Ovary (tissue), 3 donors: ENCODE results near the gene RFC2.

Source experiments
- EP300 ChIP-seq: sonication (generic); formaldehyde crosslinking; IDR thresholded peaks from one replicate; pipeline ENCODE4 v1.6.1; 2017; ENCODE audit warnings: antibody characterized with exemption
- POLR2A ChIP-seq: fragments of 450-650 bp; IDR thresholded peaks from one replicate; pipeline ENCODE4 v1.6.1; 2017; ENCODE audit warnings: antibody characterized with exemption, mild to moderate bottlenecking, moderate library complexity
- TF ChIP-seq, protein P1 (sequence below), 3 donors: fragments of 450-650 bp in 2 of 3; fragments of 200-600 bp in 1 of 3; IDR thresholded peaks; one replicate each; pipeline versions ENCODE4 v1.5.1 to v1.8.0; 2016 to 2022; ENCODE audit warnings: antibody characterized with exemption in 3 of 3, mild to moderate bottlenecking in 1 of 3
- donor health status: DM: no; HTN: no; CAD: no.

DNA sequence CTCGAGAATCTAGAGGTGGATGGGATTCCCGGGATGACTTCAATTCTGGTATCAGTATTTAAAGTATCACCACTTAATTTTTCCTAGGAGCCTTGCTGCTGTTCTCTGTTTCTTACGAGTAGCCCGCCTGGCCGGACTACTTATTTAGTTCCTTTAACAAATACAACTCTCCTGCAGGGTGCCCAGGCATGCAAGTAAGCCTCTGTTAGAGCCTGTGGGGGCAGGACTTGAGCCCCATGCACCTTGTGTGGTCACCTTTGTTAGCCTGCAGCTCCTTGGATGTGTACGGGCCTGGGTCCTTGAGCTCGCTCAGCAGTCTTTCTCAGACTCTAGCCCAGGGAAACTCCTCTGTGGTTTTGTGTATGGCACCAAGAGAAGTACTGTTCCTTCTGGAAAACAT, 63.9 kb downstream of the RFC2 start:
- TF ChIP-seq, protein P1, sequence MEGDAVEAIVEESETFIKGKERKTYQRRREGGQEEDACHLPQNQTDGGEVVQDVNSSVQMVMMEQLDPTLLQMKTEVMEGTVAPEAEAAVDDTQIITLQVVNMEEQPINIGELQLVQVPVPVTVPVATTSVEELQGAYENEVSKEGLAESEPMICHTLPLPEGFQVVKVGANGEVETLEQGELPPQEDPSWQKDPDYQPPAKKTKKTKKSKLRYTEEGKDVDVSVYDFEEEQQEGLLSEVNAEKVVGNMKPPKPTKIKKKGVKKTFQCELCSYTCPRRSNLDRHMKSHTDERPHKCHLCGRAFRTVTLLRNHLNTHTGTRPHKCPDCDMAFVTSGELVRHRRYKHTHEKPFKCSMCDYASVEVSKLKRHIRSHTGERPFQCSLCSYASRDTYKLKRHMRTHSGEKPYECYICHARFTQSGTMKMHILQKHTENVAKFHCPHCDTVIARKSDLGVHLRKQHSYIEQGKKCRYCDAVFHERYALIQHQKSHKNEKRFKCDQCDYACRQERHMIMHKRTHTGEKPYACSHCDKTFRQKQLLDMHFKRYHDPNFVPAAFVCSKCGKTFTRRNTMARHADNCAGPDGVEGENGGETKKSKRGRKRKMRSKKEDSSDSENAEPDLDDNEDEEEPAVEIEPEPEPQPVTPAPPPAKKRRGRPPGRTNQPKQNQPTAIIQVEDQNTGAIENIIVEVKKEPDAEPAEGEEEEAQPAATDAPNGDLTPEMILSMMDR (IDR thresholded peaks at IDR 0.05), result no peak
- TF ChIP-seq POLR2A (no peak), EP300 (no peak)
